Measurements from ENCODE around the gene TRPC4. TPM values are rescaled to one million over a fixed set of nuclear protein-coding genes. Genes with fewer than 3 reads are reported as not detected.
A peak's percentile ranks its signal among the peaks of the same experiment; 100 is the strongest.

TRPC4 gene
- total RNA-seq, 1 donor from 2014 or later: 6.3 TPM

- H3K27me3 Mint-ChIP-seq (ENCODE audit: unreplicated experiment): no peaks in the 10 kb centered on the region
- H3K36me3 Mint-ChIP-seq (ENCODE audit: unreplicated experiment): no peaks in the 10 kb centered on the region
- DNase-seq (ENCODE audit: extremely low spot score, unreplicated experiment): no peak
- H3K4me1 Mint-ChIP-seq (ENCODE audit: unreplicated experiment): no peaks in the 10 kb centered on the region
- H3K4me3 Mint-ChIP-seq (ENCODE audit: unreplicated experiment): no peak overlapping the region
- TF ChIP-seq CTCF (IDR thresholded peaks at IDR 0.05): no peak
- peaks cover 8% of the 10 kb centered on the region for H3K9me3 Mint-ChIP-seq (ENCODE audit: unreplicated experiment)
- H3K27ac Mint-ChIP-seq (ENCODE audit: unreplicated experiment): no peak overlapping the region
Observed at GRCh38 chr13:37632294-37632693, 237.3 kb downstream of the TRPC4 start.

GRCh38 chr13:37627428-37627827, 242.1 kb downstream of the TRPC4 start:
- Mint-ChIP-seq H3K27me3 (ENCODE audit: unreplicated experiment) (no peaks in the 10 kb centered on the region), H3K9me3 (ENCODE audit: unreplicated experiment) (peaks cover 8% of the 10 kb centered on the region), H3K36me3 (ENCODE audit: unreplicated experiment) (no peaks in the 10 kb centered on the region), H3K4me1 (ENCODE audit: unreplicated experiment) (peaks cover under 1% of the 10 kb centered on the region), H3K27ac (ENCODE audit: unreplicated experiment) (no peak overlapping the region), H3K4me3 (ENCODE audit: unreplicated experiment) (no peak overlapping the region)
- DNase-seq (ENCODE audit: extremely low spot score, unreplicated experiment): no peak
- no peak for TF ChIP-seq CTCF (IDR thresholded peaks at IDR 0.05)

GRCh38 chr13:37621811-37622361, 247.7 kb downstream of the TRPC4 start:
- Mint-ChIP-seq H3K27ac (ENCODE audit: unreplicated experiment) (no peak overlapping the region), H3K9me3 (ENCODE audit: unreplicated experiment) (peaks cover 3% of the 10 kb centered on the region), H3K4me3 (ENCODE audit: unreplicated experiment) (no peak overlapping the region), H3K36me3 (ENCODE audit: unreplicated experiment) (no peaks in the 10 kb centered on the region), H3K27me3 (ENCODE audit: unreplicated experiment) (no peaks in the 10 kb centered on the region), H3K4me1 (ENCODE audit: unreplicated experiment) (peaks cover 39% of the 10 kb centered on the region)
- no peak for TF ChIP-seq CTCF (IDR thresholded peaks at IDR 0.05)
- no peak for DNase-seq (ENCODE audit: extremely low spot score, unreplicated experiment)

- peaks cover 3% of the 10 kb centered on the region for H3K9me3 Mint-ChIP-seq (ENCODE audit: unreplicated experiment)
- peak overlapping the region; percentile 57 for H3K27ac Mint-ChIP-seq (ENCODE audit: unreplicated experiment)
Observed at GRCh38 chr13:37618554-37618953, 251.0 kb downstream of the TRPC4 start.

GRCh38 chr13:37617173-37617572, 252.4 kb downstream of the TRPC4 start:
- no peak for DNase-seq (ENCODE audit: extremely low spot score, unreplicated experiment)
- no peaks in the 10 kb centered on the region for H3K27me3 Mint-ChIP-seq (ENCODE audit: unreplicated experiment)
- peak overlapping the region; percentile 89 for H3K27ac Mint-ChIP-seq (ENCODE audit: unreplicated experiment)
- no peak for TF ChIP-seq CTCF (IDR thresholded peaks at IDR 0.05)
- H3K4me3 Mint-ChIP-seq (ENCODE audit: unreplicated experiment): no peak overlapping the region
- peaks cover 61% of the 10 kb centered on the region for H3K4me1 Mint-ChIP-seq (ENCODE audit: unreplicated experiment)
- H3K9me3 Mint-ChIP-seq (ENCODE audit: unreplicated experiment): peaks cover 3% of the 10 kb centered on the region
- no peaks in the 10 kb centered on the region for H3K36me3 Mint-ChIP-seq (ENCODE audit: unreplicated experiment)

More at GRCh38 chr13:37618554-37618953, 251.0 kb downstream of the TRPC4 start:
- Mint-ChIP-seq H3K27me3 (ENCODE audit: unreplicated experiment) (no peaks in the 10 kb centered on the region), H3K36me3 (ENCODE audit: unreplicated experiment) (no peaks in the 10 kb centered on the region), H3K4me1 (ENCODE audit: unreplicated experiment) (peaks cover 56% of the 10 kb centered on the region), H3K4me3 (ENCODE audit: unreplicated experiment) (no peak overlapping the region)
- no peak for DNase-seq (ENCODE audit: extremely low spot score, unreplicated experiment)
- TF ChIP-seq CTCF (IDR thresholded peaks at IDR 0.05): no peak
